Raji (cell line): ENCODE measurements around the gene NAT10.
A peak's percentile ranks its signal among the peaks of the same experiment; 100 is the strongest.

ENCODE experiments used
- POLR2A ChIP-seq: IDR thresholded peaks from 2 replicates; pipeline ENCODE4 v1.6.1; 2011; ENCODE audit warnings: low read depth, low read length, control low read depth; ENCODE audit not compliant: insufficient read depth

Gene NAT10

DNA sequence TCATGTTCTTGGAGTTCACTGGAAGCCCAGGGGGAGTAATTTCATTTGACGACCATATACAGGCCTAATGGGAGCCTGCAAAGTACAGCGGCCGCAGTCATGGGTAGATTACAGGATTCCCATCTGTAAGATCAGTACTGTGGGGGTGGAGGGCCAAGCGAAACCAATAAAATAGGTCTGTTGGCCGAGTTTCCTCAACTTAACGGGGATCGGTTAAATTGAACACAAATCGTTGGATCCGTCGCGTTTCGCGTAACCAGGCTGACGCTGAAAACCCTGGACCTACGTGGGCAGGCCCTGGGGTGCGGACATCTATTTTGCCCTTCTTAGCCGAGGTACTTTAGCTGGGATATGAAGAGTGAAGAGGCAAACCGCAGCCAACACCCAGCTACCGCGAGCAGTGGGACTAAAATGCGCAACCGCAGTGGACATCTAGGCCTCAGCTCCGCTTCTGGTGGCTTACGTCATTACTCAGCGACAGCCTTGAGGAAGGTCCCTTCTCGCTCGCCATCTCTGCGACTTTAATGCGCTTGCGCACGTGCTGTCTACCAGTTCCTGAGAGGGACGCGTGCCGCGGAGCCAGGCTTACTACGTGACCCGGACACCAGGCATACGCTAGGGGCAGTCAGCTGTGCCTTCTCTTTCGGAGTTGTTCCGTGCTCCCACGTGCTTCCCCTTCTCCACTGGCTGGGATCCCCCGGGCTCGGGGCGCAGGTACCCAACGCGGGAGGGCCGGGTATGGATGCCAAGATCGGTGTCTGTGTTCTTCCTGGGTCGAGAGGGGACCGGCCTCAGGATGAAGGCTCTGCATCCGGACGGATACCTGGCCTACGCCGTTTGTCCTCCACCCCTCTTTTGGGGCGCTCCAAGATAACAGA is at the start of gene NAT10:
Gene NAT10, plus strand, starts transcription at position 551 of the 878 bp plus-strand sequence. CDS start 2,597 bp downstream, outside the sequence.
- peak; percentile 98 for TF ChIP-seq POLR2A

DNA sequence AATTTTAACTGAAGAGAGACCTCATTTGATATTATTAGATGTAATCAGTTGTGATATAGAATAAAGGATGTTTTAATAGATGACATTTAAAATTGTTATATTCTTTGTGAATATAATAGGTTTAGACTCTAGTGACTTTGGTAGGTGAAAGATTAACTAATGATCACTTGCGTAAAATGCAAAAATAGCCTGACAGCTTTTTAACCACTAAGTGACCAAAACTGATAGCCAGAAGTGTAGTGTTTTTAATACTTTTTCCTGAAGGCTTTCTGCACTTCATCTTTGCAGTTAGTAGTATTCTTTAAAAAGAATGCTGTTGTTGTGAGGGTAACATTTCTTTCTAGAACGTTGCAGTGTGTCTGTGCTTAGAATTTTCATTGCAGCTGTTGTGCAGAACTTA is 48.8 kb upstream of the NAT10 start:
- no peak for TF ChIP-seq POLR2A

DNA sequence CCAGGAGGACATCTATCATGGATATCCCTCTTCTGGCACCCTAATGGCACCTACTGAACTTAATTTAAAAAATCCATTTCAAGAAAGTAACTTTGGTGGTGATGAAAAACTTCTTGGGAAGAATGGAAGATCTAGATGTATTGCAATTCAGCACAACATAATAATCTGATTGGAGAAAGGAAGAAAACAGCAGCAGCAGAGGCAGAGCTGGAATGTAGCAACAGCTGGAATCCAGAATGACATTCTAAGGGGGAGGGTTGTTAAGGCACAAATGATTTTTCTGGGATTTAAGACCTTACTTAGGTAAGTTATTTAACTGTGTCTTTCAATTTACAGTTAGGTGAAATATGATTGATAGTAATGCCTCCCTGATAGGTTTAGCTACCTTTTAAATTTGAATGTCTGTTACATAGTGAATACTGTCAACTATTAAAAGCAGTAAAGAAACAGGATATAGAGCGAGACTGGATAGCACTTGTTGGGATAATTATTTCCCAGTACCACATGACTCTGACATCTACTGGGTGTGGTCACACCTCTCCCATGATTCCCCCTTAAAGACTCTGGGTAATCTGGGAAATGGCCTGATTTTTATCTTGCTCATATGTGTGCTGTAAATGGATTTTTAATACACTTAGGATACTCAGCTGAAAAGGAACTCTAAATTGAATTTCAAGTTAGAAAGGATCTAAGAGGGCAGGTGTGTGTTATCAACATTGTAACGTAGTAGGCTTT is 42.2 kb upstream of the NAT10 start:
- no peak for TF ChIP-seq POLR2A

- TF ChIP-seq POLR2A = no peak
Observed at GRCh38 chr11:34064291-34064690, 41.1 kb upstream of the NAT10 start.

- no peak for TF ChIP-seq POLR2A
Observed at GRCh38 chr11:34065505-34066203, 39.8 kb upstream of the NAT10 start.

GRCh38 chr11:34067383-34068065 is 37.9 kb upstream of the NAT10 start:
- no peak for TF ChIP-seq POLR2A

GRCh38 chr11:34068111-34068510 is 37.3 kb upstream of the NAT10 start:
- TF ChIP-seq POLR2A = no peak

GRCh38 chr11:34072041-34072440 is 33.4 kb upstream of the NAT10 start:
- TF ChIP-seq POLR2A = no peak

DNA sequence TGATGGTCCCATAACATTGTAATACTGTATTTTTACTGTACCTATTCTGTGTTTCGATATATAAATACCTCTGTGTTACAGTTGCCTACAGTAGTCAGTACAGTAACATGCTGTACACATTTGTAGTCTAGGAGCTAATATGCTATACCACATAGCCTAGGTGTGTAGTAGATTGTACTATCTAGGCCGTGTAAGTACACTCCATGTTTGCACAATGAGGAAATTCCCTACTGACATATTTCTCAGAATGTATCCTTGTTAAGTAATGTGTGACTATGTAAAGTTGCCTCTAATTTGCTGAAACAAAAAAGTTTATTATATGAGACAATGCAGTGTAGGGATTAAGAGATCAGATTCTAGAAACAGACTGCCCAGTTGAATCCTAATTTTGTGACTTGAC is 32.6 kb upstream of the NAT10 start:
- no peak for TF ChIP-seq POLR2A

- TF ChIP-seq POLR2A = no peak
Observed at GRCh38 chr11:34074391-34074790, 31.0 kb upstream of the NAT10 start.

- TF ChIP-seq POLR2A = no peak
Observed at GRCh38 chr11:34075178-34075820, 30.1 kb upstream of the NAT10 start.

DNA sequence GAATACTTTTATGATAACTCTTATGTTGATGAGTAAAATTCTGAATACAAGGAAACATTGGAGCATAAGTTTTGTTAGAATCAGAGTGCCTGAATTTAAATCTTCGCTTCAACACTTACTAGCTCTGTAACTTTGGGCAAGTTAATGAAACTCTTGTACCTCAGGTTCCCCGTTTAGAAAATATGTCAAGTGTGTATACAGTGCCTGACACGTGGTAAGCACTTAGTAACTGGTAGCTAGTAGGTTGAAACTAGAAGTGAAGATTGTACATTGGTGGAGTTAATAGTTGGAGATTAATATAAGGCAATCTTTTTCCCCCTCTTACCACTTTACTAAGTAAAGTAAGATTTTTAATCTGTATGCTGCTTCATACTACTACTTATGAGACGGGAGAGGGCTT is 24.8 kb upstream of the NAT10 start:
- no peak for TF ChIP-seq POLR2A

DNA sequence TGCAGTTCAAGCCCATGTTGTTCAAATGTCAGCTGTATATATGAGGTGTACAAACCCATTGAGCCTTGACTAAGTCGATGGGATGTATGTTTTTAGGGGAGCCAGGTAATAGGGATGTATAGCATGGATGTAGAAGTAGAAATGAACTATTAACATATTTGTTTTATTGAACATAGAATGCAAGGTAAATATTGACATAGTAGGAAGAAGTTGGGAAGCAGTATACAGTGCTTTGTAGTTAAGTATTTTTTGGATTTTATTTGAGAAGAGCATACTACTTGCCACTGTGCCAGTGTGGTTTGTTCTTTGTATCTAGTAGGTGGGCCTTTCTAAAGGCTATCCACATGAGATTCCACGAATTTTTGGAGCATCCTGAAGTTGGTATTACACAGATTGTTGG is 20.8 kb upstream of the NAT10 start:
- TF ChIP-seq POLR2A = no peak

DNA sequence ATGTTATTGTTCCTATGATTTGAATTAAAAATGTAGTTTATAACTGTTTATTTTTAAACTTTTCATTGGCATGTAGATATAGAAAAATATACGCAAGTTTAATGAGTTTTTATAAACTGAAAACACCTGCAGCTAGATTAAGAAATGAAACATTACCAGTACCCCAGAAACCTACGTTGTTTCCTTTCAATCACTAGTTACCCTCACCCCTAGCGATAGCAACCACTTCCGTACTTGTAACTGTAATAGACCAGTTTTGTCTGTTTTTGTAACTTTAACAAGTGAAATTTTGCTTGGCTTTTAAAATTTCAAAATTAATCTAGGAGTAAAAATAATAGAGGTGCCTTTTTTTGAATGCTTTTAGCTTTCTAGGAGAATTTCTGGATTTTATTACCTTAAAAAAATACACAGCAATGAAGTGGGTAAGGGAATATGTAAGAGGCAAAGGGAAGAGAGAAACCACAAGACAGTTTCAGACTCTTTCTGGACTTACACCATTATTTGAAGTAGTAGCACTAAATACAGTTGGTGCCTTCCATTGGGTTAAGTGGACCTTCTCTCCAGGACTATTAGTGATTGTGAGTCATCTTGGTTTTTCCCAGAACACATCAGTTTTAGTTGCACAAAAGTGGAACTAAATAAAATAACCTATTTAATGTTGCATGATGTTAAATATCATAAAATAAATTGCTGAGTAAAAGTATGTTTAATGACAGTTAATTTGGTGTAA is 18.7 kb upstream of the NAT10 start:
- no peak for TF ChIP-seq POLR2A
